Measurements from ENCODE around the gene ERVW-1.
A peak's percentile ranks its signal among the peaks of the same experiment; 100 is the strongest.

Gene ERVW-1

GRCh38 chr7:92421676-92422435 is 55.9 kb downstream of the ERVW-1 start:
- peak; percentile 58 for DNase-seq
